HepG2 (cell line): ENCODE data around the gene HDAC4. TPM values are rescaled to one million over a fixed set of nuclear protein-coding genes. Genes with fewer than 3 reads are reported as not detected.

ENCODE experiments used
- ATAC-seq: fragments of 200-7000 bp; cut with Tn5 transposase; 3 replicates; pipeline ENCODE4 v1.9.1; 2020; ENCODE audit warnings: mild to moderate bottlenecking, moderate library complexity
- BruUV-seq: library from RNA; stranded (reverse); fragments of 400-500 nt; replicated peaks from 2 replicates; lab custom pipeline; 2021; lab: Mats Ljungman, UMichigan
- CTCF ChIA-PET: fragments of 300-600 bp; formaldehyde crosslinking; extraction: SDS; loops from one replicate; lab custom pipeline; 2021; ENCODE audit warnings: low total read pairs, inconsistent platforms, low intra/inter-chr PET ratio; lab: Yijun Ruan, JAX
- POLR2A ChIA-PET: fragments of 350-600 bp; sonication (Branson Sonifier 250); formaldehyde crosslinking; loops from one replicate; lab custom pipeline; 2020; ENCODE audit warnings: antibody characterized with exemption, inconsistent platforms; lab: Yijun Ruan, JAX
- DNase-seq: peaks from one replicate; pipeline ENCODE4 v3.0.0-alpha.2; 2015; ENCODE audit warnings: low spot score
- FAIRE-seq: peaks from 3 replicates; lab custom pipeline; 2011; peaks lifted over from hg19 to GRCh38; lab: Jason Lieb, UNC
- H2AFZ ChIP-seq: one replicate; pipeline ENCODE4 v1.6.1; 2011; ENCODE audit warnings: low read length, inconsistent platforms
- H3K27ac ChIP-seq: fragments of 300-600 bp; 3 replicates; pipeline ENCODE4 v1.8.0; 2011; ENCODE audit warnings: mixed run types, mild to moderate bottlenecking, mixed read lengths, low read length, inconsistent platforms; ENCODE audit not compliant: insufficient read depth; ENCODE audit errors: extremely low read length
- H3K27me3 ChIP-seq, 2 experiments: fragments of 200-600 bp in 1 of 2; 2 replicates in 1 of 2; 3 replicates in 1 of 2; pipeline versions ENCODE4 v1.6.0 to v1.8.0; 2011; ENCODE audit warnings: low read length in 2 of 2, mild to moderate bottlenecking in 2 of 2, moderate library complexity in 2 of 2, inconsistent platforms in 1 of 2; ENCODE audit not compliant: insufficient read depth in 2 of 2, control insufficient read depth in 1 of 2
- H3K36me3 ChIP-seq, 2 experiments: fragments of 200-600 bp in 1 of 2; replicated peaks in 1 of 2; 2 replicates in 1 of 2; 3 replicates in 1 of 2; pipeline versions ENCODE4 v1.5.1 to v1.8.0; 2011; ENCODE audit warnings: low read length in 2 of 2, inconsistent platforms in 1 of 2; ENCODE audit not compliant: insufficient read depth in 2 of 2, control insufficient read depth in 1 of 2
- H3K4me1 ChIP-seq: 2 replicates; pipeline ENCODE4 v1.5.1; 2012; ENCODE audit warnings: low read length, inconsistent platforms; ENCODE audit not compliant: insufficient read depth
- H3K4me2 ChIP-seq: 2 replicates; pipeline ENCODE4 v1.6.0; 2011; ENCODE audit warnings: low read depth, low read length, inconsistent platforms
- H3K4me3 ChIP-seq, 3 experiments: fragments of 200-600 bp in 1 of 3; sonication (generic), shearing (Covaris generic) in 1 of 3; replicated peaks in 1 of 3; 2 replicates each; pipeline ENCODE4 v1.5.1; 2011 to 2016; ENCODE audit warnings: low read length in 3 of 3, inconsistent platforms in 2 of 3, low read depth in 2 of 3, mild to moderate bottlenecking in 2 of 3, control low read depth in 1 of 3, mixed read lengths in 1 of 3; ENCODE audit not compliant: insufficient read depth in 1 of 3
- H3K79me2 ChIP-seq: one replicate; pipeline ENCODE4 v1.6.1; 2011; ENCODE audit warnings: low read length, inconsistent platforms; ENCODE audit not compliant: insufficient read depth
- H3K9ac ChIP-seq: 2 replicates; pipeline ENCODE4 v1.6.0; 2011; ENCODE audit warnings: mild to moderate bottlenecking, low read depth, low read length, inconsistent platforms; ENCODE audit not compliant: insufficient read depth
- H3K9me3 ChIP-seq: 2 replicates; pipeline ENCODE4 v1.5.1; 2012; ENCODE audit warnings: mild to moderate bottlenecking, low read length
- H4K20me1 ChIP-seq: 2 replicates; pipeline ENCODE4 v1.6.0; 2011; ENCODE audit warnings: inconsistent platforms, mild to moderate bottlenecking, low read length, moderate library complexity; ENCODE audit not compliant: insufficient read depth
- BRD4 ChIP-seq: sonication (generic); formaldehyde crosslinking; IDR thresholded peaks from 2 replicates; pipeline ENCODE4 v1.4.0; 2020; ENCODE audit warnings: missing genetic modification reagents
- HNF4G ChIP-seq, 2 experiments: sonication (generic) in 1 of 2; formaldehyde crosslinking in 1 of 2; IDR thresholded peaks; 2 replicates each; pipeline versions ENCODE4 v1.4.0 to v1.6.1; 2011 to 2020; ENCODE audit warnings: borderline replicate concordance in 2 of 2, low read depth in 2 of 2, mild to moderate bottlenecking in 2 of 2, low read length in 1 of 2, missing genetic modification reagents in 1 of 2, moderate library complexity in 1 of 2
- KDM3A ChIP-seq: IDR thresholded peaks from 2 replicates; pipeline ENCODE4 v1.6.1; 2018; ENCODE audit warnings: low read depth, missing compliant biosample characterization
- KDM4B ChIP-seq: sonication (generic); formaldehyde crosslinking; IDR thresholded peaks from 2 replicates; pipeline ENCODE4 v1.4.0; 2020; ENCODE audit warnings: missing genetic modification reagents
- MBD4 ChIP-seq: IDR thresholded peaks from 2 replicates; pipeline ENCODE4 v1.6.1; 2012; ENCODE audit warnings: low read length, inconsistent platforms, borderline replicate concordance
- TCF7L2 ChIP-seq: IDR thresholded peaks from 2 replicates; pipeline ENCODE4 v1.6.1; 2011; ENCODE audit warnings: mild to moderate bottlenecking, low read depth, low read length, moderate library complexity
- ZNF382 ChIP-seq: sonication (generic); formaldehyde crosslinking; IDR thresholded peaks from 2 replicates; pipeline ENCODE4 v1.5.0; 2020; ENCODE audit warnings: missing genetic modification reagents, mild to moderate bottlenecking, borderline replicate concordance
- ZNF678 ChIP-seq: sonication (generic); formaldehyde crosslinking; IDR thresholded peaks from 2 replicates; pipeline ENCODE4 v1.4.0; 2020; ENCODE audit warnings: mild to moderate bottlenecking, missing genetic modification reagents
- ZNF724P ChIP-seq: sonication (generic); formaldehyde crosslinking; IDR thresholded peaks from 2 replicates; pipeline ENCODE4 v1.8.0; 2022; ENCODE audit warnings: missing genetic modification reagents, borderline replicate concordance
- ZSCAN21 ChIP-seq: sonication (generic); formaldehyde crosslinking; IDR thresholded peaks from 2 replicates; pipeline ENCODE4 v1.8.0; 2022; ENCODE audit warnings: mild to moderate bottlenecking, missing genetic modification reagents, moderate library complexity, borderline replicate concordance
- WGBS: methylation state at CpG from one replicate; pipeline ENCODE4 v1.1.6; 2017; ENCODE audit warnings: low lambda C conversion rate; 5-methylcytosine and 5-hydroxymethylcytosine counted together
- in situ Hi-C: cut with HindIII; loops from 2 replicates; pipeline ENCODE4 v1.10.0; 2017; ENCODE audit warnings: low pct_unique_long_range_greater_than_20kb; ENCODE audit not compliant: extremely low pct_ligation_motif_present
- intact Hi-C: fragments of 100-400 bp; cut with micrococcal nuclease; formaldehyde crosslinking; loops from one replicate; pipeline ENCODE4 v1.10.0; 2022; ENCODE audit not compliant: unreplicated experiment
- polyA plus RNA-seq, 8 experiments: library from polyadenylated mRNA; depleted of rRNA in 3 of 8; stranded (reverse) in 7 of 8; unstranded in 1 of 8; fragments of >200 nt; fragmentation: Illumina TruSeq in 4 of 8; extraction: Trizol in 4 of 8; gene quantifications; 2 replicates each; pipeline versions ENCODE4 v1.2.1 to v1.2.3, GENCODE V29; 2011 to 2016; ENCODE audit warnings: low read depth in 4 of 8, missing spikeins in 1 of 8, mixed read lengths in 1 of 8; ENCODE audit not compliant: insufficient read depth in 1 of 8
- total RNA-seq, 5 experiments: library from RNA; depleted of rRNA; stranded (reverse); fragments of >200 nt; fragmentation: Illumina TruSeq; extraction: Trizol; gene quantifications; 2 replicates each; pipeline ENCODE4 v1.2.3, GENCODE V29; 2016; ENCODE audit warnings: low read depth in 1 of 5
- TF ChIP-seq, protein P1 (sequence below): sonication (generic); formaldehyde crosslinking; IDR thresholded peaks from 2 replicates; pipeline ENCODE4 v1.8.0; 2022; ENCODE audit warnings: missing genetic modification reagents, mild to moderate bottlenecking, borderline replicate concordance
- TF ChIP-seq, protein P2 (sequence below): sonication (generic); formaldehyde crosslinking; IDR thresholded peaks from 2 replicates; pipeline ENCODE4 v1.5.0; 2020; ENCODE audit warnings: missing genetic modification reagents
- TF ChIP-seq, protein P3 (sequence below): sonication (generic); formaldehyde crosslinking; IDR thresholded peaks from 2 replicates; pipeline ENCODE4 v1.4.0; 2020; ENCODE audit warnings: missing genetic modification reagents, mild to moderate bottlenecking, borderline replicate concordance

The HDAC4 gene
- total and polyA plus RNA-seq, 2 of the 13 experiments (the other 11 are each of a cell fraction or from before 2014, with no cell fraction given): 10.1 to 11.5 TPM

DNA sequence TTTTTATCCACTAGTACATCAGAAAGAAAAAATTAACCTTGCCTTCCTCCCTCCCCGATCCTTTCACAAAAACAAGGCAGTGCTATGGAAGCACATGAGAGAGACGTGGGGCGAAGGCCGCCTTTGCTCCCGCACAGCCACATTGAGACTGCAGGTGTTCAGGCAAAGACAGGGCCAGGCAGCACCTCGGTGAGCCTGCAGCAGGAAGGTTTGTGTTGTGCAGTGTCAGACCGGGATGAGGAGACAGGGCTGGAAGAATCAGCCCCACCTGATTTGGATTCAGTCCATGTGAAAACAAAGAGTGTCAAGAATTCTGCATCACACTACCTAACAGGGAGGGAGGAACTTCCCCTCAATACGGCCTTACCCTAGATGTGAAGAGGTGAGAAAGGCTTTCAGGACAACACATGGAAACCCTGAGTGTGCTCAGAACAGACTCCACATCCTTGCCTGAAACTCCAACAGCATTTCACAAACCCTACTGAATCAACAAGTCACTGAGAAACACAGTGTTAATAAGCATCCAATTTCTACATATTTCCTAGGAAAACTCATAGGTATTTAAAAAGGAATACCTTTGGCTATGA lies 59.6 kb downstream of the HDAC4 start:
- Histone ChIP-seq H2AFZ (no peak overlapping the region), H3K27me3 (no peaks in the 10 kb centered on the region), H3K4me1 (peaks cover 11% of the 10 kb centered on the region), H3K9ac (no peak overlapping the region), H3K36me3 (peaks cover 0 to 4% of the 10 kb centered on the region in 2 experiments; a peak in 3 of 5 replicates), H3K4me2 (no peak overlapping the region), H4K20me1 (peaks cover 42% of the 10 kb centered on the region; the same call in 1 of the 2 replicates), H3K79me2 (peaks cover 37% of the 10 kb centered on the region), H3K9me3 (no peaks in the 10 kb centered on the region), H3K27ac (no peak overlapping the region), H3K4me3 (no peak overlapping the region)
- ATAC-seq: no peak
- no peak for TF ChIP-seq KDM3A
- TF ChIP-seq ZNF724P (CRISPR knock-in tag): no peak
- TF ChIP-seq KDM4B (CRISPR knock-in tag): no peak
- TF ChIP-seq, protein P1, sequence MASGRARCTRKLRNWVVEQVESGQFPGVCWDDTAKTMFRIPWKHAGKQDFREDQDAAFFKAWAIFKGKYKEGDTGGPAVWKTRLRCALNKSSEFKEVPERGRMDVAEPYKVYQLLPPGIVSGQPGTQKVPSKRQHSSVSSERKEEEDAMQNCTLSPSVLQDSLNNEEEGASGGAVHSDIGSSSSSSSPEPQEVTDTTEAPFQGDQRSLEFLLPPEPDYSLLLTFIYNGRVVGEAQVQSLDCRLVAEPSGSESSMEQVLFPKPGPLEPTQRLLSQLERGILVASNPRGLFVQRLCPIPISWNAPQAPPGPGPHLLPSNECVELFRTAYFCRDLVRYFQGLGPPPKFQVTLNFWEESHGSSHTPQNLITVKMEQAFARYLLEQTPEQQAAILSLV (CRISPR knock-in tag): no peak
- TF ChIP-seq, protein P2, sequence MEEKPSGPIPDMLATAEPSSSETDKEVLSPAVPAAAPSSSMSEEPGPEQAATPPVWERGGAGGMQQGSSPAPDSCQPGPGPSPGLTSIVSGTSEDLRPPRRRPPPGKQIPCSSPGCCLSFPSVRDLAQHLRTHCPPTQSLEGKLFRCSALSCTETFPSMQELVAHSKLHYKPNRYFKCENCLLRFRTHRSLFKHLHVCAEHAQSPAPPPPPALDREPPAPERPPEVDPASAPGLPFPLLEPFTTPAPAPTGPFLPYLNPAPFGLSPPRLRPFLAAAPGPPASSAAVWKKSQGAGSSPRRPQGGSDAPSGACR (CRISPR knock-in tag): no peak
- no peak for TF ChIP-seq MBD4
- TF ChIP-seq, protein P3, sequence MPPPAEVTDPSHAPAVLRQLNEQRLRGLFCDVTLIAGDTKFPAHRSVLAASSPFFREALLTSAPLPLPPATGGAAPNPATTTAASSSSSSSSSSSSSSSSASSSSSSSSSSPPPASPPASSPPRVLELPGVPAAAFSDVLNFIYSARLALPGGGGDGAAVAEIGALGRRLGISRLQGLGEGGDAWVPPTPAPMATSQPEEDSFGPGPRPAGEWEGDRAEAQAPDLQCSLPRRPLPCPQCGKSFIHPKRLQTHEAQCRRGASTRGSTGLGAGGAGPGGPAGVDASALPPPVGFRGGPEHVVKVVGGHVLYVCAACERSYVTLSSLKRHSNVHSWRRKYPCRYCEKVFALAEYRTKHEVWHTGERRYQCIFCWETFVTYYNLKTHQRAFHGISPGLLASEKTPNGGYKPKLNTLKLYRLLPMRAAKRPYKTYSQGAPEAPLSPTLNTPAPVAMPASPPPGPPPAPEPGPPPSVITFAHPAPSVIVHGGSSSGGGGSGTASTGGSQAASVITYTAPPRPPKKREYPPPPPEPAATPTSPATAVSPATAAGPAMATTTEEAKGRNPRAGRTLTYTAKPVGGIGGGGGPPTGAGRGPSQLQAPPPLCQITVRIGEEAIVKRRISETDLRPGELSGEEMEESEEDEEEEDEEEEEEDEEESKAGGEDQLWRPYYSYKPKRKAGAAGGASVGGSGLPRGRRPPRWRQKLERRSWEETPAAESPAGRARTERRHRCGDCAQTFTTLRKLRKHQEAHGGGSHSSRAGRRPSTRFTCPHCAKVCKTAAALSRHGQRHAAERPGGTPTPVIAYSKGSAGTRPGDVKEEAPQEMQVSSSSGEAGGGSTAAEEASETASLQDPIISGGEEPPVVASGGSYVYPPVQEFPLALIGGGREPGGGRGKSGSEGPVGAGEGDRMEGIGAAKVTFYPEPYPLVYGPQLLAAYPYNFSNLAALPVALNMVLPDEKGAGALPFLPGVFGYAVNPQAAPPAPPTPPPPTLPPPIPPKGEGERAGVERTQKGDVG (CRISPR knock-in tag): no peak
- no peak for TF ChIP-seq ZSCAN21 (CRISPR knock-in tag)
- no peak for TF ChIP-seq ZNF678 (CRISPR knock-in tag)
- no peak for TF ChIP-seq BRD4 (CRISPR knock-in tag)
- TF ChIP-seq HNF4G (IDR thresholded peaks at IDR 0.05; ENCODE audit: borderline replicate concordance, low read depth, low read length): no peak
- TF ChIP-seq HNF4G (CRISPR knock-in tag; IDR thresholded peaks at IDR 0.05; ENCODE audit: borderline replicate concordance, low read depth): no peak
- TF ChIP-seq ZNF382 (CRISPR knock-in tag): no peak
- no peak for TF ChIP-seq TCF7L2
- intact Hi-C loops (no loop called here), in situ Hi-C loops (no loop called here)
- 96% methylated on average over 8 of the region's 8 CpGs for WGBS
- no peak for FAIRE-seq
- ChIA-PET CTCF (no interaction called here), POLR2A (no interaction called here)
- BruUV-seq: no TSS peak
- DNase-seq: no peak
